ENCODE results near the gene GPR153.

Gene GPR153

GRCh38 chr1:6273380-6273891 lies 12.5 kb upstream of the GPR153 start:
- no peak overlapping the region for H3K4me3 ChIP-seq (ENCODE audit: low read length)
- DNase-seq (ENCODE audit: low read depth): peak; percentile 47
- TF ChIP-seq, protein P1, sequence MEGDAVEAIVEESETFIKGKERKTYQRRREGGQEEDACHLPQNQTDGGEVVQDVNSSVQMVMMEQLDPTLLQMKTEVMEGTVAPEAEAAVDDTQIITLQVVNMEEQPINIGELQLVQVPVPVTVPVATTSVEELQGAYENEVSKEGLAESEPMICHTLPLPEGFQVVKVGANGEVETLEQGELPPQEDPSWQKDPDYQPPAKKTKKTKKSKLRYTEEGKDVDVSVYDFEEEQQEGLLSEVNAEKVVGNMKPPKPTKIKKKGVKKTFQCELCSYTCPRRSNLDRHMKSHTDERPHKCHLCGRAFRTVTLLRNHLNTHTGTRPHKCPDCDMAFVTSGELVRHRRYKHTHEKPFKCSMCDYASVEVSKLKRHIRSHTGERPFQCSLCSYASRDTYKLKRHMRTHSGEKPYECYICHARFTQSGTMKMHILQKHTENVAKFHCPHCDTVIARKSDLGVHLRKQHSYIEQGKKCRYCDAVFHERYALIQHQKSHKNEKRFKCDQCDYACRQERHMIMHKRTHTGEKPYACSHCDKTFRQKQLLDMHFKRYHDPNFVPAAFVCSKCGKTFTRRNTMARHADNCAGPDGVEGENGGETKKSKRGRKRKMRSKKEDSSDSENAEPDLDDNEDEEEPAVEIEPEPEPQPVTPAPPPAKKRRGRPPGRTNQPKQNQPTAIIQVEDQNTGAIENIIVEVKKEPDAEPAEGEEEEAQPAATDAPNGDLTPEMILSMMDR (conservative IDR thresholded peaks at IDR 0.05; ENCODE audit: low read depth, low read length): no peak

- no peak overlapping the region for H3K4me3 ChIP-seq (ENCODE audit: low read length)
- TF ChIP-seq, protein P1 (conservative IDR thresholded peaks at IDR 0.05; ENCODE audit: low read depth, low read length): peak; percentile 37
- DNase-seq (ENCODE audit: low read depth): no peak
Measured at GRCh38 chr1:6272868-6273267, 12.0 kb upstream of the GPR153 start.

DNA sequence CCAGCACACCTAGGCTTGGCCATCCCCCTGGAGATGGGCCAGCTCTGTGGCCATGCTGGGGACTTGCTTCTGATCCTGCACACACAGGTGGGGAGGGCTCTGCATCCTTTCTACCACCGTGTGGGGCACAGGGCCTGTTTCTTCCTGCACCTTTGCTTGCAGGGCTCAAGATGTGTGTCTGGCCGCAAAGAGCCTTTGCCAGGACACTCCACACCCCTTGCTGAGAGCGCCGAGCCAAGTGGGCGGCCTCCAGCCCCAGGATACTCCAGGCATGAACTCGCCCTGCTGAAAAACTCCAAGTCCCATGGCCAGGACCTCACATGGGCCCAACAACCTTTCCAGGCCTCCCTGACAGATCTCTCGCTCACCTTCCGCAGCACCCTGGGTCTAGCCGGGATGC lies 11.6 kb upstream of the GPR153 start:
- TF ChIP-seq, protein P1 (conservative IDR thresholded peaks at IDR 0.05; ENCODE audit: low read depth, low read length): no peak
- H3K4me3 ChIP-seq (ENCODE audit: low read length): no peak overlapping the region
- no peak for DNase-seq (ENCODE audit: low read depth)

GRCh38 chr1:6271554-6271953 lies 10.7 kb upstream of the GPR153 start:
- no peak overlapping the region for H3K4me3 ChIP-seq (ENCODE audit: low read length)
- TF ChIP-seq, protein P1 (conservative IDR thresholded peaks at IDR 0.05; ENCODE audit: low read depth, low read length): no peak
- no peak for DNase-seq (ENCODE audit: low read depth)

DNA sequence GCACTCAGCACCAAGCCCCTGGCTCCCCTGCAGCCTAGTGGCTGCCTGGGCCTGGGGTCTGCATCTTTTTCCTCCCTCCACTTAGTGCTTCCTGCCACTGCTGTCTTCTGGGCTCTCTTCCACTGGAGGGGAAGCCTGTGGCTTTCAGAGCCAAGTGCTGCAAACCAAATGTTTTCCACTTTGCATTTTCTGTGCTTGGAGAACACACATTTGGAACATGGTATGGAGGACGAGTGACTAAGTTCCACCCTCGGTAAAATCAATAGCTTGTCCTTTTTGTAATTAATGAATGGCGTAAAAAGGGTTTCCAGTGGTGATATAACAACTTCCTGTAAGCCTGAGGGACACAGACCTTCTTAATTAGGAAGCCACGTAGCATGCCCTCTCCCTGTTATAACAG lies 10.1 kb upstream of the GPR153 start:
- TF ChIP-seq, protein P1 (conservative IDR thresholded peaks at IDR 0.05; ENCODE audit: low read depth, low read length): no peak
- DNase-seq (ENCODE audit: low read depth): no peak
- H3K4me3 ChIP-seq (ENCODE audit: low read length): no peak overlapping the region

DNA sequence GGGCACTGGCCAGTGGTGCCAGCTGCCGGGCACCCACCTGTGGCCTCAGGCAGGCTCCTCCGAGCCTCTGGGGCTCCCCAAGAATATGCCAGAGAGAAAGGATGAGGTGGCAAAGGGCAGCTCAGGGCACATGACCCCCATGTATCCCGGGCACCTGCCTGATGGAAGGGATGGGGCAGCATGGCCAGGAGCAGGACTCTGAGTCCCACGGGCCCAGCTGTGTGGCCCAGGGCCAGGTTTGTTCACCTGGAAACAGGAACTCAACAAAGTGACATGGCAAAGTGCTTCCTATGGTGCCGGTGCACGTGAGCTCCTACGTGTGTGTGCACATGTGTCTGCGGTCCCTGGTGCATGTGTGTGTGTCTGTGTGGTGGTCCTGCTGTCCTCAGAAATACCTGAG lies 9.5 kb upstream of the GPR153 start:
- TF ChIP-seq, protein P1 (conservative IDR thresholded peaks at IDR 0.05; ENCODE audit: low read depth, low read length): no peak
- H3K4me3 ChIP-seq (ENCODE audit: low read length): no peak overlapping the region
- no peak for DNase-seq (ENCODE audit: low read depth)

GRCh38 chr1:6269720-6270400 lies 9.0 kb upstream of the GPR153 start:
- DNase-seq (ENCODE audit: low read depth): no peak
- TF ChIP-seq, protein P1 (conservative IDR thresholded peaks at IDR 0.05; ENCODE audit: low read depth, low read length): no peak
- H3K4me3 ChIP-seq (ENCODE audit: low read length): no peak overlapping the region

All from retinal pigment epithelial cell (primary cell).